Measurements from ENCODE around the gene UCP3.

Gene UCP3, protein sequence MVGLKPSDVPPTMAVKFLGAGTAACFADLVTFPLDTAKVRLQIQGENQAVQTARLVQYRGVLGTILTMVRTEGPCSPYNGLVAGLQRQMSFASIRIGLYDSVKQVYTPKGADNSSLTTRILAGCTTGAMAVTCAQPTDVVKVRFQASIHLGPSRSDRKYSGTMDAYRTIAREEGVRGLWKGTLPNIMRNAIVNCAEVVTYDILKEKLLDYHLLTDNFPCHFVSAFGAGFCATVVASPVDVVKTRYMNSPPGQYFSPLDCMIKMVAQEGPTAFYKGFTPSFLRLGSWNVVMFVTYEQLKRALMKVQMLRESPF

DNA sequence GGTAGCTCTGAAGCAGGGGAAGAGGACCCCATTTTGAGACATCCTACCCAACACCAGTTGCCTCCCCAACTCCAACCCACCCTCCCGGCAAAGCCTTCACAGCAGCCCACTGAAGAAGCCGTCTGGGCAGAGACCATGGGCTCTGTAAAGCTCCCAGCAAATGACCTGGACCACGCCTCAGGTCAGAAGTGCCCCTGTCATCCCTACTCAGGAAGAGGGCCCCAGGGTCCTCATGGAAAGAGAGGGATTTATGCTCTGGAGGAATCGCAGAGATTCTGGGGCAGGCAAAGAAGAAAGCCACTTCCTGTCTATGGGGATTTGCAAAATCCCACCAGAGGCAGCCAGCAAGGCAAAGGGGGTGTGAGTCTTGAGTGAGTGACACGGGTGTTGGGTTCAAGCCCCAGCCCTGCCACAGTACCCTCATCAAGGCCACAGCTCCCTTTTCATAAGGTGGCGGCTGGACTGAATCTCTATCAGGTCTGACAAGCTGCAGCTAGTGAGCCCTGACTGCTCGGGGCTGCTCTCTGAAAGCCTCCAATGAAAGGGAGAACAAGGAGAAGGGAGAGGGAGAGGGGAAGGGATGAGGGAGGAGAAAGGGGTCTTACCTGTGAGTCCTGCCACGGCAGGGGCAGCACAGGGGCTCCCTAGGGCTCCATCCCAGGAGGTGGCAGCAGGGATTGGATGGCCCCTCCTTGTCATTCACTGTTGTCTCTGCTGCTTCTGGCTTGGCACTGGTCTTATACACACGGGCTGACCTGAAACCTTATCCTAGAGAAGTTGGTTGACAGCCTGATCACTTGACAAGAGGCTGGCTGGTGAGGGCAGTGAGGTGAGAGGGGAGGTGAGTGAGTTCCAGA lies at the start of gene UCP3:
UCP3 (minus strand) TSS at position 713 of the 857 bp plus-strand sequence. CDS start 2,043 bp downstream, outside the sequence.
- in situ Hi-C loops (cut with MboI; ENCODE audit: low sequenced_read_pairs): no loop called here

DNA sequence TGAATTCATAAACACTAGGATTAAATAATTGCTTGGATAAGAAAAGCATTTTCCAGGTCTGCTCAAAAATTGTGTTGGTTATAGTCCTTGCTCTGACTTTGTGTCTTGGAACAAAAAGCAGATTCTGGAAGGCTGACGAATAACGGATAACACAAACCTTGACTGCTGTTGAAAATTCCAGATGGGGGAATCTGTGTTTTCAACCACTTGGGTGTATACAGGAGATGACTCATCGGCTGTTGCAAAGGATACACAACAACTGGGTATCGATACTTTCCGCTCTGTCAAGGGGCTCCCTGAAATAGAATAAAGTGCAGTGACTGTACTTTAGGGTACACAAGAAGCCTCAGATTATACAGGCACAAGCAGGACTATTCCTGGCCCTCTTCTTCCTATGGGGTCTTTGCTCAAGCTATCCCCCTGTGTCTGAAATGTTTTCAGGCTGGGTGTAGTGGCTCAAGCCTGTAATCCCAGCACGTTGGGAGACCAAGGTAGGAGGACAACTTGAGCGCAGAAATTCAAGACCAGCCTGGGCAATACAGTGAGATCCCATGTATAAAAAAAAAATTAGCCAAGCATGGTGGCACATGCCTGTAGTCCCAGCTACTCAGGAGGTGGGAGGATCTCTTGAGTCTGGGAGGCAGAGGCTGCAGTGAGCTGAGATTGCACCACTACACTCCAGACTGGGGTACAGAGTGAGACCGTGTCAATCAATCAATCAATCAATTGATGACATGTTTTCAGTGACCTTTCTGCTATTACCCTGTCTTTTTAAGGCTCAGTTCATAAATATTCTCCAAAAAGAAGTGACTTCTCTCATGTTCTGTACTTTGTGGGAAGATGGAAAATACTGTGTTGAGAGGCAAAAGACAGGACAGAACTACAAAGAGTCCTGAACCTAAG lies 48.6 kb upstream of the UCP3 start:
- in situ Hi-C loops (cut with MboI; ENCODE audit: low sequenced_read_pairs): no loop called here

DNA sequence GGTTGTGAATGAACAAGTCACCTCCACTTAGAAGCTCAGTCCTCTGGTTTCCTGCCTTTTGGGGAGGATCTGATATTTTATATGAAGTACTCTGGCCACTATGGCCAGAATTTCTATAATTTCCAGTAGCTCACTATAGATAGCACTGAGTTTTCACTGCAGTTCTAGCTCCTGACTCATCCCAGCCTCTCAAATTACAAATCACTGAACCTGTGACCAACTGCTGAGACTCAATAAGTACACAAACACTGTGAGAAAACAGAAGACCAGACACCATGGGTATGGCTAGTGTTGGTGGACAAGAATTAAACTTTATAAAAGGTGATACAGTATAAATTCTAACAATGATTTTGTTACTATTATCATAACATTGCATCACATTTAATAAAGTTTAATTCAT lies 47.1 kb upstream of the UCP3 start:
- in situ Hi-C loops (cut with MboI; ENCODE audit: low sequenced_read_pairs): no loop called here

DNA sequence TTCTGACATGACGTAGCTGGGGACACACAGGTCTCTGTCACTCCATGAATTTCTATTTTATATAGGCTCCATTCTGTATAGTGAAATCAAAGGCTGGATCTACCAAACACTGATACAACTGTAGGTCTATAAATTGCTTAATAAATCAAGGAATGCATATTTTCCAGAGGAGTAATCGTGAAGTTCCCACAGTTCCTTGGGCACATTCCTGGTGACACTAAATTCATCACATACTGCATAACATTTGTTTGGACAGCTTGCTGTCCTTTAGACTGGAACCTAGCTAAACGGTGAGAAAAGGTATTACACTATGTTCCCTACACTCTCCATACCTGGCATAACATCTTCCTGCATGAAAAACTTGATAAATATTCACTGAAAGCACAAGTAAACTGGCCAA lies 41.6 kb upstream of the UCP3 start:
- in situ Hi-C loops (cut with MboI; ENCODE audit: low sequenced_read_pairs): no loop called here

DNA sequence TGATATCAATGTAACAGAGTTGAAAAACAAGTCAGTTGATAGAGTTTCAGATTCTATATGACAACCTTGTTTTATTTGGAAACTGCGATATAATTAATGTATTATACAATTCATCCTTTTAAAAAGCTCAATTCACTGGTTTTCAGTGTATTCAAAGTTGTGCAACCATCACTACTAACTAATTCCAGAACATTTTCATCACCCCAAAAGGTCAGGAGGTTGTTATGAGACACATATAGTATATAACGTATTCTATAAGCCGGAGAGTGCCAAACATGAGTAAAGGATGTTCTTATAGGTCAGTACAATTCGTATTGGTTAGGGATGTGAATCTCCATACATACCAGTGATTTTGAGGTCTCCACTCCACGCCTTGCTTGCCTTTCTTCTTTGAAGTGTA lies 40.1 kb upstream of the UCP3 start:
- in situ Hi-C loops (cut with MboI; ENCODE audit: low sequenced_read_pairs): no loop called here

DNA sequence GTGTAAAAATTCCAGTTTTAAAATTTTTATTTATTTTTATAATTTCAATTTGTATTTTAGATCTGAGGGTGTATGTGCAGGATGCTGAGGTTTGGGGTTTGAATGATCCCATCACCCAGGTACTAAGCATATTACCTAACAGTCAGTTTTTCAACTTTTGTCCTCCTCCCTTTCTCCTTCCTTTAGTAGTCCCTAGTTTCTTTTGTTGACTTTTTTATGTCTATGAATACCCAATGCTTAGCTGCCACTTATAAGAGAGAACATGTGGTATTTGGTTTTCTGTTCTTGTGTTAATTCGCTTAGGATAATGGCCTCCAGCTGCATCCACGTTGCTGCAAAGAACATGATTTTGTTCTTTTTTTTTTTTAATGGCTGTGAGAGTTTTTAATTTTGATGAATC lies 35.7 kb upstream of the UCP3 start:
- in situ Hi-C loops (cut with MboI; ENCODE audit: low sequenced_read_pairs): no loop called here

DNA sequence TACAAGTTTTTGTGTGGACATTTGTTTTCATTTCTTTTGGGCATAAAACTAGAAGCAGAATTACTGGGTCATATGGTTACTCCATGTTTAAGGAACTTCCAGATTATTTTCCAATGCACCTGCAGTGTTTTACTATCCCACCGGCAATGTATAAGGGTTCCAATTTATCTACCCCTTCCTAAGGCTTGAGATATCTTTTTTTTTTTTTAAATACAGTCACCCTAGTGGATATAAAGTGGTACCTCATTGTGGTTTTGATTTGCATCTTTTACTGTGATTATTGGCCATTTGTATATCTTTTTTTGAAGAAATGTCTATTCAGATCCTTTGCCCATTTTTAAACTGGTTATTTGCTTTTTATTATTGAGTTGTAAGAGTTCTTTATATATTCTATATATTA lies 34.6 kb upstream of the UCP3 start:
- in situ Hi-C loops (cut with MboI; ENCODE audit: low sequenced_read_pairs): no loop called here

DNA sequence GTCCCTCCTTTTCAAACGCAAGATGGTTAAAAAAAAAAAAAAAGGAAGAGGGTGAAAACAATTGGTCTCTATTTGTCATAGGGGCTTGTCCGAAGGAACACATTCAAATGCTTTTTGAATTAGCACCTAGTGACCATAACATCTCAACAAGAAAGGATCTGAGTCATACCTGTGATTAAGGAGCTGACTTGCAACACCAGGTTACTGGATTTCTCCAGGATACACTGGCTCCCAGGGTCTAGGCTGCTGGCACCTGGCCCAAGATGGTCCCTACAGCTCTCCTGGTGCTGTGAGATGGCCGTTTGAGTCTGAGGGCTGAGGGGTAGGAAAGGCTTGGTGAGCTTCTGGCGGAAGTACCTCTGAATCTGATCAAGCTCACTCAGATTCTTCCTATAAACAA lies 28.4 kb upstream of the UCP3 start:
- in situ Hi-C loops (cut with MboI; ENCODE audit: low sequenced_read_pairs): no loop called here

DNA sequence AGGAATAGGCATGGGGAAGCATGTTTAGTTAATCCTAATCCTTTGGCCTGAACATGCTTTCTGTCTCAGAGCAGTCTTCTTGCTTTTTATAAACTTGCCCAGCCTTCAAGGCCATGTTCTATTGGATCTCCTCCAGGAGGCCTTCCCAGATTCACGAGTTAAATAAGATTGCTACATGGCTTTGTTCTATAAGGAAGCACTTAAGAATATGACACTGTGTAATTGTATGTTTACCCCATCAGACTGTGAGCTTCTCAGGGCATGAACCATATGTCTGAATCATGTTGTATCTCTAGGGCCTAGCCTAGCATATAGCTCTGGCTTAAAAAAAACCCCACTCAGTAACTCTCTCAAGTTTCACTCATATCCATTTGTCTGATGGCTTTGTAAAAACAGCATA lies 26.4 kb upstream of the UCP3 start:
- in situ Hi-C loops (cut with MboI; ENCODE audit: low sequenced_read_pairs): no loop called here

DNA sequence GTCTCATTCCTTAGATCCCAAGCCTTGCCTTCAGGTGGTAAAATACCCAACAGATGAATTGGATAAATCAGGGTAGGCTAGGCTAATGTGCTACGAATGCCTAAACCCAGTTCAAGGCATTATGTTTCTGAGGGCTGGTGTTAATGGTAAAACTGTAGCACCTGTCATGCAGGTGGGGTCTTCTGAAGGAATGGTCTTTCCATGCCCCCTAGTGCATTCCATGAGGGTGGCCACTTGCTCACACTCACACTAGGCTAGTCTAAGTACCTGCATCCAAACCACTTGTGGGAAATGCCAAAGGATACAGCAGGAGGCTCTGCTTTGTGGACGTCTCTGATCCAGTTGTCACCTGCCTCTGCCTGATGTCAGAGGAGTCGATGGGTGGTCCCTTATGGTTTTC lies 24.2 kb upstream of the UCP3 start:
- in situ Hi-C loops (cut with MboI; ENCODE audit: low sequenced_read_pairs): no loop called here

DNA sequence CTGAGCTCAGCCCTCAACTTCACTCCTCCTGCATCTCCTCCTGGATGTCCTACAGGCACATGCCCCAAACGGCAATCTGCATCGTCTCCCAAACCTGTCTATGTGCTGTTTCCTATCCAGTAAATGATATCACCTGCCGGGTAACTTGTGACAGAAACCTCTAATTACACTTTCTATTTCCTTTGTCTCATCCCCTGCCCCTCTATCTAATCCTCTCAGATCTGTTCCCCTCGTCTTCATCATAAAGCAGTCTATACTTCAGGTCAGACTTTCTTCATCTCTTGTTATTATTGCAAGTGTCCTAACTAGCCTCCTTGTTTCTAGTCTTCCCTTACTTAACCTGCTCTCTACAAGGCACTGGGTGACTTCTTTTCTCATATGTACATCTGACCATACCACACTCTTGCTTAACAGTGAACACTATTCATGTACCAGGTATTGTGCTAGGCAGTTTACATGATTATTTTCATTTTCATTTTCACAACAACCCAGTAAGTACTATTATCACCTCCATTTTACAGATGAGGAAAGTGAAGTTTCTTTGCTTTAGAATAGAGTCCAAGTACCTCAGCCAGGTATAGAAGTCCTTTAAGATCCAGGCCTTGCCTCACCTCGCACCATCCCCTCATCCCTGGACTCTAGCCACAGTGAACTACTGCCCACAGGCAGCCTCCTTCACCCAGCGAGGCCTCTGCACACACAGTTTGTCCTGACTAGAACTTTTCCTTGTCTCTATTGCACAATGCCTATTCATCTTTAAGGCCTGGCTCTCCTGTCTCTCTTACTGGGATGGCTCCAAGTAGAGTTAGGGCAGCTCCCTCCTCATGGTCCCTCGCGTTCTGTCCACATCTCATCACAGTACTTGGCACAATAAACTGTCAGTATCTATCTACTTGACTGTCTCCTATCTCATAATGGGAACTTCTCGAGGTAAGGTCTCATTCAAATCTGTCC lies 22.1 kb upstream of the UCP3 start:
- in situ Hi-C loops (cut with MboI; ENCODE audit: low sequenced_read_pairs): no loop called here

DNA sequence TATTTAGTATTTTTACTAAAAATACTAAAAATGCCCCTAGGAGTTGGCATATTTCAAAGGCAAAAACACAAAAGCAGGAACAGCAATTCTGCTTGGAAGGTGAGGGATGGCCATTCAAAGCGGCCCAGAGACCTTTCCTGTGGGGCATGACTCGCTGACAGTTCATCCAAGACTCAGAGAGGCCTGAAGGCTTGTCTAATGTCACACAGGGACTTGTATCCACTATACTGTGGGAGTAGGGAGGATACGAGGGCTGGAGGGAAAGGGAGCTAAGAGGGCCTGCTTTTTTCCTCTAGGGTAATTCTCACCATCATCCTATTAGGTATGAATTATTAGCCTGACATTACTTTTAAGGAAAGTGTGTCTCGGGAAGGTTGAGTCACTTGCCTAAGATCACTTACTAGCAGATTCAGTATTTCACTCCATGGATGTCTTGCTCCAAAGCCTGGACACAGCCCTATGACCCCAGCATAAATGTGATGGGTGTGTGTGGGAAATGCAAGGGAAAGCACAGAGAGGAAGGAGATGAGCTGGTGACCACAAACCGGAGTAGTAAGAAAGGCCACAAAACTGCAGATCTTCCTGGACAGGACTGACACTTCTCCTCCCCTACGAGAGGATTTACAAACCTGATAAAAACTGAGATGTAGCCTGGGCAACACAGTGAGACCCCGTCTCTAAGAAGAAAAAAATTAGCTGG lies 16.7 kb upstream of the UCP3 start:
- in situ Hi-C loops (cut with MboI; ENCODE audit: low sequenced_read_pairs): no loop called here

DNA sequence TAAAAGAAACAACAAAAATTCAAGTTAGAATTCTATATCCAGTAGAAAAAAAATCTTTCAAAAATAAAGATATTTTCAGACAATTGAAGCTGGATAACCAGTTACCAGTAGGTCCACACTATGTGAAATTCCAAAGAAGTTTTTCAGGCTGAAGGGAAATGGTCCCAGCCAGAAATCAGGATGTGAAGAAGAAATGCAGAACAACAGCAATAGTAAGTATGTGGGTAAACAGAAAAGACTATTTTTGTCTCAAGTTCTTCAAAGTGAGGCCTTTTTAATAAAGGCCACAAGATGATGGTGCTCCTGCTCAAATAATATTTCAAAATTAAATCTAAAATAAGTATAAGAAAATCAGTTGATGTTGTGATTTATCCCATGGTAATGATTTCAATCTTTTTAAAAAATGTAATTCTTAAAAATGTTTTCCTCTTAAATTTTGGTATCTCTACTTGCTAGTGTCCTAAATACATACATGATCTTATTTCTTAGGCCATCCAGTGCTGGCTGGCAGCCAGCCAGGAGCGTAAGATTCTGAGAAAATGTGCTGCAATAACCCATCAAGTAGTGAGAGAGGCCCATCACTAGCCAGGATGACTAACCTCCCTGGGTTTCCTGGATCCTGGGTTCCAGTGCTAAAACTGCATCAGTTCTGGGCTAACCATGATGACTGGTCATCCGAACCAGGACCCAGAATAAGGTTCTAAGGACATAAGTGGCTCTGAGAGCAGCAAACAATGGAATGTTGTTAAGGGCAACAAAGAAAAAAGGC lies 15.6 kb upstream of the UCP3 start:
- in situ Hi-C loops (cut with MboI; ENCODE audit: low sequenced_read_pairs): no loop called here

DNA sequence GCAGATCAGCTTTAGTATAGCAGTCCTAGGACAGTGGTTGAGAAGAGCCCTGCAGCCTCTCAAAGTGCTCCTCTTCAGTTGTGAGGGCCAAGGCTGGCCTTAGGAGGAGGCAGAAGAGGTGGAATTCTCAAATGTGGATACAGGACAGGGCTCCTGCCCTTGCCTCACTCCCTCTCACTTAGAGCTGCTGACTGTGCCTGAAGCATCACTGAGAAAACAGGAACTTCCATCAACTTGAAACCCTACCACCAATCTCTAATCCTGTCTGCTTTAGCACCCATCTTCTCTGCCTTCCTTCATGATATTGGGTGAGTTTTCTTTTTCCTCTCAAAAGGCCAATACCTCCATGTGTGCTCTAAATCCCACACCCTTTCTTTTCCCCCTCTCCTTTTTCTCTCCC lies 14.4 kb upstream of the UCP3 start:
- in situ Hi-C loops (cut with MboI; ENCODE audit: low sequenced_read_pairs): no loop called here

DNA sequence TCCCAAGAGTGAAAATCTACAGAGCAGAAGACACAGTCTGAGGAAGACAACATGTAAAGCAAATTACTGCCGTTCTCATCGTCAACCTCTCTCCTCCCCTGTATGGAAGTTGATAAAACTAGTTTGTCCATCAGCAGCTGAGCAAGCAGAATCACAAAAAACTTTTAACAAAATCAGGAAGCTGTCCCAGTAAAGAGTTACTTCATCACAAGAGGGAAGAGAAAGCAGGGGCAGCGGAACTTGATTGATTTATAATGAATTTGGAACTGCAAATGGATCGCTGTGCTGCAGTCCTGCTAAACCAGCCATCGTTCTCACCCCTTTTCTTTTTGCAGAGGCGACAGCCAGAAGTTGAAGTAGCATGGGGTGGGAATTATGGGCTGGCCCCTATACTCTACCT lies 13.7 kb upstream of the UCP3 start:
- in situ Hi-C loops (cut with MboI; ENCODE audit: low sequenced_read_pairs): no loop called here

DNA sequence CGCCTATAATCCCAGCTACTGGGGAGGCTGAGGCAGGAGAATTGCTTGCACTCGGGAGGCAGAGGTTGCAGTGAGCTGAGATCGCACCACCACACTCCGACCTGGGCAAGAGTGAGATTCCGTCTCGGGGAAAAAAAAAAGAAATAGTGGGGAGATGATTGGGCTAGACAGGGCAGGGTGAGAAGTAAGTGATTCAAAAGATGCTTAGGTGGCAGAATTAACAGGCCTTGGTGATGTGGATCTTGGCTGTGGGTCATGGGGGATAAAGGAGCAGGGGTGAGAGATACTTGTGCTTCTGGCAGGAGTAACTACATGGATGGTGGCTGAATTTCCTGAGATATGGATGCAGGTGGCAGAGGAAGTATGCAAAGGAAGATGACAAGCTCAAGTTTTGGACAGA lies 13.1 kb upstream of the UCP3 start:
- in situ Hi-C loops (cut with MboI; ENCODE audit: low sequenced_read_pairs): no loop called here

DNA sequence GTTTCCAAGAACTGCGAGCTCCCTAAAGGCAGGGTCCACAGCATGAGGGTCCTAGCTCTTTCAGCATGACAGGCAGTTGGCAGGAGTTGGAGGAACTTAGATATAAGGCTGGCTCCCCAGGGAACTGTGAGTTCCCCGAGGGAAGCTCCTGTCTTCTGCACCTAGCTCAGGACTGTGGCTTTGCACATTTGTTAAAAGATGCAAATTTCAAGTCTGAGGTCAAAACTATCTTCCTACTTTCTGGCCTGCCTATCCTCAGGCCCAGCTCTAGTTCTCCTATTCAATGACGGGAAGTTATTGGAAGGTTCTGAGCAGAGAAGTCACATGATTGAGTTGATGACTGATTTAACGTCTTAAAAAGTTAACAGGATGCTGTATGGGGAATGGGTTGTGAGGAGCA lies 11.7 kb upstream of the UCP3 start:
- in situ Hi-C loops (cut with MboI; ENCODE audit: low sequenced_read_pairs): no loop called here

DNA sequence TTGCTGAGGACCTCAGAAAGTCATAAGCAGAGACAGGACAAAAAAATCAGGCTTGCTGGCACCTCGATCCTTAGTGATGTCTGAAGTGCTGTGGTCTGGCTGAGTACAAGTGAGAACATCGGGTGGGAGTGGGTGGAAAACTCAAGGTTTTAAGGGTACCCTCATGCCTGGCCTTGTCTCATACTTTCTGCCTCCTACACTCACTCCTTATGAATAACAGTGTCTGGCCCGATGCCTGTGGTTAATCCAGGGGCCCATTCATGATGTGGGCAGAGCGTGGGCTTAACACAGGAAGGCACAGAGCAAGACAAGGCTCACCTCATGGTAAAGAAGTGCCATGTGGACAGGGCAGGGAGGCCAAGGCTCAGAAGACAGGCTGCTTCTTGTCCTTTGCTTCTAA lies 11.0 kb upstream of the UCP3 start:
- in situ Hi-C loops (cut with MboI; ENCODE audit: low sequenced_read_pairs): no loop called here

All from hTERT RPE-1 (cell line).